ENCODE results near the gene MXRA7.

DNA sequence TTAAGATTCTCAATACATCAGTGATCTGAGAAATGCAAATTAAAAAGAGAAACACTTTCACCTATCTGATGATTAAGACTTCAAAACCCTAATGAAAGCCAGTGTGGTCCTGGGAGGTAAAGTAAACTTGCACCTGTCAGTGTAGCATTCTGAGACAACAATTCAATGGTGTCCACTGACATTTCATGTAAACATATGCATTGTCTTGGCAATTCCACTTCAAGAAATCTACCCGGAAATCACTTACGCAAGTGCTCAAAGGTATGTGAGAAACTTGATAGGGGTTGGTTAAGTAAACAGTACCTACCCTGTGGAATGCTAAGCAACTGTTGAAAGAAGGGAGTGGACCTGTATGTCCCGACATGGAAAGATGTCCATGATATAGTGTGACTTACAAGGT, 69.3 kb downstream of the MXRA7 start:
- TF ChIP-seq EZH2 (IDR thresholded peaks at IDR 0.05; ENCODE audit: insufficient read depth, poor library complexity, severe bottlenecking) = no peak
- TF ChIP-seq EZH2phosphoT487 (IDR thresholded peaks at IDR 0.05; ENCODE audit: insufficient read depth, low read depth) = no peak
